ENCODE results near the gene TTC38.

The TTC38 gene

GRCh38 chr22:46267431-46268279 lies at the start of gene TTC38:
Gene TTC38, plus strand, starts transcription at chr22:46268008. Its CDS starts 32 bp downstream, at chr22:46268040.
- DNase-seq (ENCODE audit: low read depth), result peak; percentile 63
- no peak for TF ChIP-seq CTCF (conservative IDR thresholded peaks at IDR 0.05; ENCODE audit: control insufficient read depth, insufficient read depth, low read depth, low read length)
- peak within 1 kb of the TSS; percentile 80 for H3K4me3 ChIP-seq (ENCODE audit: control insufficient read depth, low read depth, low read length)

- no peak for TF ChIP-seq CTCF (conservative IDR thresholded peaks at IDR 0.05; ENCODE audit: control insufficient read depth, insufficient read depth, low read depth, low read length)
- H3K4me3 ChIP-seq (ENCODE audit: control insufficient read depth, low read depth, low read length), result no peak overlapping the region
- DNase-seq (ENCODE audit: low read depth), result no peak
These were observed 48.2 kb upstream of the TTC38 start for GRCh38 chr22:46219636-46220035.

- DNase-seq (ENCODE audit: low read depth), result peak; percentile 61
- H3K4me3 ChIP-seq (ENCODE audit: control insufficient read depth, low read depth, low read length), result no peak overlapping the region
- TF ChIP-seq CTCF (conservative IDR thresholded peaks at IDR 0.05; ENCODE audit: control insufficient read depth, insufficient read depth, low read depth, low read length), result no peak
These were observed 46.9 kb upstream of the TTC38 start for GRCh38 chr22:46220921-46221320.

- TF ChIP-seq CTCF (conservative IDR thresholded peaks at IDR 0.05; ENCODE audit: control insufficient read depth, insufficient read depth, low read depth, low read length), result no peak
- peak; percentile 34 for DNase-seq (ENCODE audit: low read depth)
- no peak overlapping the region for H3K4me3 ChIP-seq (ENCODE audit: control insufficient read depth, low read depth, low read length)
These were observed 43.5 kb upstream of the TTC38 start for GRCh38 chr22:46224044-46224897.

- H3K4me3 ChIP-seq (ENCODE audit: control insufficient read depth, low read depth, low read length), result no peak overlapping the region
- TF ChIP-seq CTCF (conservative IDR thresholded peaks at IDR 0.05; ENCODE audit: control insufficient read depth, insufficient read depth, low read depth, low read length), result no peak
- no peak for DNase-seq (ENCODE audit: low read depth)
These were observed 42.9 kb upstream of the TTC38 start for GRCh38 chr22:46224898-46225290.

GRCh38 chr22:46225631-46226030 lies 42.2 kb upstream of the TTC38 start:
- no peak for DNase-seq (ENCODE audit: low read depth)
- no peak overlapping the region for H3K4me3 ChIP-seq (ENCODE audit: control insufficient read depth, low read depth, low read length)
- TF ChIP-seq CTCF (conservative IDR thresholded peaks at IDR 0.05; ENCODE audit: control insufficient read depth, insufficient read depth, low read depth, low read length), result no peak
